ENCODE results near the gene PTPRJ. TPM values are rescaled to one million over a fixed set of nuclear protein-coding genes. Genes with fewer than 3 reads are reported as not detected.

Gene PTPRJ
- total RNA-seq, 6 experiments from 2014 or later = 15.7 to 20.8 (median 19.2) TPM

GRCh38 chr11:48103621-48104567, 123.5 kb downstream of the PTPRJ start:
- no peaks in the 10 kb centered on the region; the same call in 1 of the 2 replicates for H3K27me3 Mint-ChIP-seq (ENCODE audit: insufficient read depth)
- H3K4me3 Mint-ChIP-seq = no peak overlapping the region
- no peak for DNase-seq
- no peaks in the 10 kb centered on the region for H3K9me3 Mint-ChIP-seq
- H3K4me1 Mint-ChIP-seq (ENCODE audit: low read depth) = peaks cover 54% of the 10 kb centered on the region
- H3K36me3 Mint-ChIP-seq (ENCODE audit: low read depth) = no peaks in the 10 kb centered on the region
- peak overlapping the region; percentile 61 for H3K27ac Mint-ChIP-seq
- TF ChIP-seq CTCF (IDR thresholded peaks at IDR 0.05) = no peak

GRCh38 chr11:48104568-48104924, 124.2 kb downstream of the PTPRJ start:
- Mint-ChIP-seq H3K27ac (no peak overlapping the region), H3K36me3 (ENCODE audit: low read depth) (no peaks in the 10 kb centered on the region), H3K4me3 (no peak overlapping the region), H3K27me3 (ENCODE audit: insufficient read depth) (no peaks in the 10 kb centered on the region; the same call in 1 of the 2 replicates), H3K9me3 (no peaks in the 10 kb centered on the region), H3K4me1 (ENCODE audit: low read depth) (peaks cover 61% of the 10 kb centered on the region)
- no peak for TF ChIP-seq CTCF (IDR thresholded peaks at IDR 0.05)
- DNase-seq = no peak

- TF ChIP-seq CTCF (IDR thresholded peaks at IDR 0.05) = no peak
- no peak overlapping the region for H3K27ac Mint-ChIP-seq
- no peaks in the 10 kb centered on the region; the same call in 1 of the 2 replicates for H3K27me3 Mint-ChIP-seq (ENCODE audit: insufficient read depth)
- no peak overlapping the region for H3K4me3 Mint-ChIP-seq
- no peaks in the 10 kb centered on the region for H3K36me3 Mint-ChIP-seq (ENCODE audit: low read depth)
- DNase-seq = no peak
- H3K4me1 Mint-ChIP-seq (ENCODE audit: low read depth) = peaks cover 67% of the 10 kb centered on the region
- no peaks in the 10 kb centered on the region for H3K9me3 Mint-ChIP-seq
Observed at GRCh38 chr11:48105096-48105990, 125.0 kb downstream of the PTPRJ start.

GRCh38 chr11:48106166-48106565, 125.8 kb downstream of the PTPRJ start:
- H3K4me1 Mint-ChIP-seq (ENCODE audit: low read depth) = peaks cover 66% of the 10 kb centered on the region
- no peak overlapping the region for H3K4me3 Mint-ChIP-seq

More at GRCh38 chr11:48106166-48106565, 125.8 kb downstream of the PTPRJ start:
- no peak for TF ChIP-seq CTCF (IDR thresholded peaks at IDR 0.05)
- Mint-ChIP-seq H3K27ac (peak overlapping the region; percentile 17), H3K36me3 (ENCODE audit: low read depth) (no peaks in the 10 kb centered on the region), H3K9me3 (no peaks in the 10 kb centered on the region), H3K27me3 (ENCODE audit: insufficient read depth) (no peaks in the 10 kb centered on the region; the same call in 1 of the 2 replicates)
- DNase-seq = no peak

Data from HFFc6 (cell line).